Thyroid gland (tissue), 4 donors: Measurements from ENCODE around the gene RIPOR3. TPM values are rescaled to one million over a fixed set of nuclear protein-coding genes. Genes with fewer than 3 reads are reported as not detected.

ENCODE experiments used
- DNase-seq, 2 donors: peaks; one replicate each; pipeline ENCODE4 v3.0.0-alpha.2; 2019
- H3K27ac ChIP-seq, 3 donors: fragments of 200-600 bp; sonication (generic); 1 replicate in 2 of 3; 2 replicates in 1 of 3; pipeline ENCODE4 v1.5.1; 2016 to 2019; ENCODE audit warnings: mild to moderate bottlenecking in 1 of 3, moderate library complexity in 1 of 3
- H3K27me3 ChIP-seq: fragments of 200-600 bp; sonication (generic); one replicate; pipeline ENCODE4 v1.5.1; 2019
- H3K36me3 ChIP-seq, 2 donors: fragments of 200-600 bp; sonication (generic); one replicate each; pipeline ENCODE4 v1.5.1; 2016 to 2019
- H3K4me1 ChIP-seq, 2 donors: fragments of 200-600 bp; sonication (generic); one replicate each; pipeline ENCODE4 v1.5.1; 2017 to 2019
- H3K4me3 ChIP-seq, 3 donors: fragments of 200-600 bp; sonication (generic); replicated peaks in 1 of 3; 1 replicate in 2 of 3; 2 replicates in 1 of 3; pipeline ENCODE4 v1.5.1; 2016; ENCODE audit warnings: mild to moderate bottlenecking in 1 of 3
- H3K9me3 ChIP-seq: fragments of 200-600 bp; sonication (generic); one replicate; pipeline ENCODE4 v1.5.1; 2017
- CTCF ChIP-seq, 6 experiments: fragments of 200-600 bp in 3 of 6; fragments of 450-650 bp in 3 of 6; sonication (generic) in 3 of 6; IDR thresholded peaks; one replicate each; pipeline ENCODE4 v1.5.1; 2016 to 2019; ENCODE audit warnings: antibody characterized with exemption in 6 of 6, mild to moderate bottlenecking in 2 of 6, inconsistent platforms in 1 of 6, moderate library complexity in 1 of 6
- POLR2A ChIP-seq, 2 donors: fragments of 450-650 bp; IDR thresholded peaks; one replicate each; pipeline ENCODE4 v1.6.1; 2017; ENCODE audit warnings: antibody characterized with exemption in 2 of 2, mild to moderate bottlenecking in 2 of 2, moderate library complexity in 1 of 2
- WGBS, 2 donors: methylation state at CpG; one replicate each; pipeline ENCODE4 v1.1.5; 2017; 5-methylcytosine and 5-hydroxymethylcytosine counted together
- intact Hi-C: fragments of 100-400 bp; cut with DNase I; formaldehyde crosslinking; loops from one replicate; pipeline ENCODE4 v1.15.1; 2023
- total RNA-seq, 4 donors: library from RNA; depleted of rRNA; stranded (reverse); fragments of >200 nt; gene quantifications; one replicate each; pipeline ENCODE4 v1.2.3, GENCODE V29; 2016

Gene RIPOR3
- total RNA-seq, 4 donors from 2014 or later, result 6.2 to 23.9 (median 9.5) TPM

GRCh38 chr20:50729901-50730764 is 38.8 kb upstream of the RIPOR3 start:
- TF ChIP-seq POLR2A (IDR thresholded peaks at IDR 0.05), result no peak
- TF ChIP-seq CTCF (IDR thresholded peaks at IDR 0.05), result no peak
- H3K4me3 ChIP-seq, result peak overlapping the region; percentile 26 to 85 (median 45)
- no peaks in the 10 kb centered on the region for H3K9me3 ChIP-seq
- intact Hi-C loops, result no loop called here
- DNase-seq, result no peak
- 31 to 37% methylated on average over 20 to 21 of the region's 21 CpGs for WGBS, 2 donors
- no peaks in the 10 kb centered on the region for H3K36me3 ChIP-seq
- H3K4me1 ChIP-seq, result peaks cover 12 to 43% of the 10 kb centered on the region in 2 donors
- no peaks in the 10 kb centered on the region for H3K27me3 ChIP-seq
- H3K27ac ChIP-seq, result peak overlapping the region; percentile 12 to 61 (median 54)

GRCh38 chr20:50728981-50729874 is 37.9 kb upstream of the RIPOR3 start:
- intact Hi-C loops, result no loop called here
- Histone ChIP-seq H3K9me3 (no peaks in the 10 kb centered on the region), H3K36me3 (no peaks in the 10 kb centered on the region), H3K27me3 (no peaks in the 10 kb centered on the region), H3K4me3 (no peak overlapping the region), H3K27ac (no peak overlapping the region), H3K4me1 (peaks cover 21 to 49% of the 10 kb centered on the region in 2 donors)
- DNase-seq, result no peak
- WGBS, 2 donors, result 86 to 92% methylated on average over 11 of the region's 11 CpGs
- TF ChIP-seq CTCF (IDR thresholded peaks at IDR 0.05) (no peak), POLR2A (IDR thresholded peaks at IDR 0.05) (no peak)

GRCh38 chr20:50728486-50728980 is 37.2 kb upstream of the RIPOR3 start:
- TF ChIP-seq POLR2A (IDR thresholded peaks at IDR 0.05) (no peak), CTCF (IDR thresholded peaks at IDR 0.05) (no peak)
- intact Hi-C loops, result no loop called here
- Histone ChIP-seq H3K9me3 (no peaks in the 10 kb centered on the region), H3K27me3 (no peaks in the 10 kb centered on the region), H3K4me1 (peaks cover 17 to 44% of the 10 kb centered on the region in 2 donors), H3K4me3 (no peak overlapping the region), H3K27ac (no peak overlapping the region), H3K36me3 (no peaks in the 10 kb centered on the region)
- WGBS, 2 donors, result 94 to 96% methylated on average over 4 of the region's 4 CpGs
- DNase-seq, result no peak

GRCh38 chr20:50727792-50728485 is 36.6 kb upstream of the RIPOR3 start:
- WGBS, 2 donors, result 71 to 83% methylated on average over 8 of the region's 8 CpGs
- H3K4me1 ChIP-seq, result peaks cover 13 to 39% of the 10 kb centered on the region in 2 donors
- no peak overlapping the region for H3K27ac ChIP-seq
- no peaks in the 10 kb centered on the region for H3K9me3 ChIP-seq
- no peaks in the 10 kb centered on the region for H3K27me3 ChIP-seq
- intact Hi-C loops, result no loop called here
- no peaks in the 10 kb centered on the region for H3K36me3 ChIP-seq
- TF ChIP-seq POLR2A (IDR thresholded peaks at IDR 0.05) (no peak), CTCF (IDR thresholded peaks at IDR 0.05) (no peak)
- DNase-seq, result no peak
- H3K4me3 ChIP-seq, result no peak overlapping the region
